Thyroid gland (tissue), 4 donors: ENCODE data around the gene GK.

Experiments used
- POLR2A ChIP-seq, 2 donors: fragments of 450-650 bp; IDR thresholded peaks; one replicate each; pipeline ENCODE4 v1.6.1; 2017; ENCODE audit warnings: antibody characterized with exemption in 2 of 2, mild to moderate bottlenecking in 2 of 2, moderate library complexity in 1 of 2
- TF ChIP-seq, protein P1 (sequence below), 6 experiments: fragments of 200-600 bp in 3 of 6; fragments of 450-650 bp in 3 of 6; sonication (generic) in 3 of 6; IDR thresholded peaks; one replicate each; pipeline ENCODE4 v1.5.1; 2016 to 2019; ENCODE audit warnings: antibody characterized with exemption in 6 of 6, mild to moderate bottlenecking in 2 of 6, inconsistent platforms in 1 of 6, moderate library complexity in 1 of 6

DNA sequence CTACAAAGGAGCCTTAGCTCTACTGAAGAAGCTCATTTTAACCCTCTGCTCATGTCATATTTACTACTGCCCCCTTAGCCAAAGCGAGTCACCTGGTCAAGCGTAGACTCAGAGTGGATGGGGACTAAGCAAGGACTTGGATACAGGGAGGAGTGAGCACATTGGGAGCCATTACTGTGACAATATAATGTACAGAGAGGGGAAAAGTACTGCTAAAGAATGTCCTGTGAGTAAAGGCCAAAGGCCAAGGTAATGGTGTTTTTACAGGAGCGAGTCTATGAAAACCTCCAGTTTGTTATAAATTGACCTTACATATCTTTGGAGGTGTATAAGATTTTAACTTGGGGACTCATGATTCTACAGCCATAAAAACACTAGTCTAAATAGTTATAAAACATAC is 10.6 kb upstream of the GK start:
- no peak for TF ChIP-seq POLR2A (IDR thresholded peaks at IDR 0.05)
- TF ChIP-seq, protein P1, sequence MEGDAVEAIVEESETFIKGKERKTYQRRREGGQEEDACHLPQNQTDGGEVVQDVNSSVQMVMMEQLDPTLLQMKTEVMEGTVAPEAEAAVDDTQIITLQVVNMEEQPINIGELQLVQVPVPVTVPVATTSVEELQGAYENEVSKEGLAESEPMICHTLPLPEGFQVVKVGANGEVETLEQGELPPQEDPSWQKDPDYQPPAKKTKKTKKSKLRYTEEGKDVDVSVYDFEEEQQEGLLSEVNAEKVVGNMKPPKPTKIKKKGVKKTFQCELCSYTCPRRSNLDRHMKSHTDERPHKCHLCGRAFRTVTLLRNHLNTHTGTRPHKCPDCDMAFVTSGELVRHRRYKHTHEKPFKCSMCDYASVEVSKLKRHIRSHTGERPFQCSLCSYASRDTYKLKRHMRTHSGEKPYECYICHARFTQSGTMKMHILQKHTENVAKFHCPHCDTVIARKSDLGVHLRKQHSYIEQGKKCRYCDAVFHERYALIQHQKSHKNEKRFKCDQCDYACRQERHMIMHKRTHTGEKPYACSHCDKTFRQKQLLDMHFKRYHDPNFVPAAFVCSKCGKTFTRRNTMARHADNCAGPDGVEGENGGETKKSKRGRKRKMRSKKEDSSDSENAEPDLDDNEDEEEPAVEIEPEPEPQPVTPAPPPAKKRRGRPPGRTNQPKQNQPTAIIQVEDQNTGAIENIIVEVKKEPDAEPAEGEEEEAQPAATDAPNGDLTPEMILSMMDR (IDR thresholded peaks at IDR 0.05), result no peak
